Activated CD4-positive, alpha-beta T cell treated with anti-CD3 and anti-CD28 coated beads, Interleukin-2, amount 50 U/mL, for 4 hours (primary cell): ENCODE measurements around the gene GDPD2.

Source experiments
- DNase-seq, 2 experiments: peaks; one replicate each; pipeline ENCODE4 v3.0.0-alpha.2; 2020

GDPD2 gene

GRCh38 chrX:70476166-70476933 is 53.2 kb downstream of the GDPD2 start:
- DNase-seq: no peak

DNA sequence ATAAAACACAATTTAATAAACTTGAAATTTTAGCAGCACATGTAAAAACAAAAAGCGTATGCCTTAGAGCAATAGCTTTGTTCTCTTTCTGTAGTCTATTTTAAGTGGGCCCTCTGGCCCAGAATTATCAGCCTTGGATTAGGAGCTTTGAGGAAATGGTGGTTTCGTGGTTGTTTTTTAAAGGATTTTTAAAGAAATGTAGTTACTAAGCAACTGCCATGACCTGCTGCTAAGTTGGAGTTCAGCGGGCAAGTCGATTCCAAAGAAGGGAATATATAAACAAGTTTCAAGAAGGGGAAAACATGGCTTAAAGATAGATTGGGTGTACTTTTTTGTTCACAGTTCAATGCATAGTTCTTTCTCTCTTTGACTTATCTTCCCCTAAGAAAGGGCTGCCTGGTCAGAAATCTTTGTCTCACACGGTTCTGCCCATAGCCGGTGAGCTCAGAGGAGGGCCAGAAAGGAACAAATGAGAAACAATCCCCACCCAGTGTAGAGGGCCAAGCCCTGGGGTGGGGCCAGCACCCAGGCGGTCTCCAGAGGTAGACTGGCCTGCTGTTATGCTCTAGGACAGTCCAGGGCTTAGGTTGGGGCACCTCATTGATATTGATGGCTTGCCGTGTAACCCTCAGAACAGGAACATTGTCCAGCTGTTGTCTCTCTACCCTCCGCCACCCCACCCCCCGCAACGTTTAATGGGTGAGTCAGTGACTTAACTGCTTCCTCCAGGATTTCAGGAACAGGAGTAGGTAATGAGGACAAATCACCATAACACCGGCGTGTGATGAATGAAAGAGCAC is 54.0 kb downstream of the GDPD2 start:
- DNase-seq: no peak

- DNase-seq: no peak
Observed at GRCh38 chrX:70477734-70478075, 54.6 kb downstream of the GDPD2 start.

- DNase-seq: no peak
Observed at GRCh38 chrX:70478526-70479245, 55.6 kb downstream of the GDPD2 start.

GRCh38 chrX:70479247-70479921 is 56.3 kb downstream of the GDPD2 start:
- DNase-seq: no peak

GRCh38 chrX:70479922-70480659 is 57.0 kb downstream of the GDPD2 start:
- no peak for DNase-seq

- DNase-seq: no peak
Observed at GRCh38 chrX:70480660-70481018, 57.5 kb downstream of the GDPD2 start.

GRCh38 chrX:70481471-70482270 is 58.6 kb downstream of the GDPD2 start:
- no peak for DNase-seq

DNA sequence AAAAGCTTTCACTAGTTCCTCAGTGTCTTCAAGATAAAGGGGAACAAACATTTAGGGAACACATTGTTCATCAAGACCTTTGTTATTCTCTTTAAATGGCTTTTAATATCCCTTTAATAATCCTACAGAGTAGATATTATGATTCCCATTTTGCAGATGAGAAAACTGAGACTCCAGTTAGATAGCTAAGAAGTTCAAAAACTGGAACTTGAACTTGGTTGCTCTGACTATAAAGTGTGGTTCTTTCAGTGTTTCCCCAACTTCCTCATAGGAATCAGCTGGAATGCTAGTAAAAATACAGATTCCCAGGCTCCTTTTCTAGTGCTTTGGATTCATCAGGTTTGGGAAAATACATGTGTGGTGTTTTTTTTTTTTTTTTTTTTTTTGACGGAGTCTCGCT is 59.2 kb downstream of the GDPD2 start:
- no peak for DNase-seq
